ENCODE data around the gene DDX1.

The DDX1 gene

DNA sequence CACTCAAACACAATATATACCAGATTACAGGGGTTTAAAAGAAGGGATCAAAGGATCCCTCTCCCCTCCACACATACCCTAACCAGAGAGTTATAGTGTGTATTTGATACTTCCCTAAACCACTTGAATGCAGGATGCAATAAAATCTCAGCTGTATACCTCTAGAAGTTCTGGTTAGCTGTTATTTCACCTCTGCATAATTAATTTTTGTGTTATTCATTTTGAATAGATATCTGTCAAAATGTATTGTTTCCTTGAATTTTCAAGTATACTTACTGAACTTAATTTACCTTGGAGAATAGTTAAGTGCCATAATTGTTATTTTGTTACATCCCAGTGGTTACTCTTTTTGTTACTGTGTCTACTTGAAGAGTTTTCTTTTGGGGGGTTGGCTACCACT, 34.5 kb downstream of the DDX1 start:
- H3K27ac ChIP-seq, result no peak overlapping the region
- DNase-seq (ENCODE audit: low read depth, low spot score), result no peak

DNA sequence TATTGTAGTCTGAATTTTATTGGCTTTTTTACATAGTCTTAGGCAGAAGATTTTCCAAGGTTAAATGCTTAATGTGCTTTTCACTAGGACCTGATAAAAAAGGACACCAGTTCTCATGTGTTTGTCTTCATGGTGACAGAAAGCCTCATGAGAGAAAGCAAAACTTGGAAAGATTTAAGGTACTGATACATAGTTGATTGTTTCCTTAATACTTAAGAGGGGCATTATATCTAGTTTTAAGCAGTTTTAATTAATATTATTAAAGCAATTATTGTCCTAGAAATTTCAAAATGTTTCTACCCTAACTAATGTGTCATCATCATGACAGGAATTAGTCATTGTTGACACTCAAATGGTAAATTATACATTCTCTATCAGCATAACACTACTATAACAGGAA, 35.3 kb downstream of the DDX1 start:
- DNase-seq (ENCODE audit: low read depth, low spot score), result no peak
- no peak overlapping the region for H3K27ac ChIP-seq

DNA sequence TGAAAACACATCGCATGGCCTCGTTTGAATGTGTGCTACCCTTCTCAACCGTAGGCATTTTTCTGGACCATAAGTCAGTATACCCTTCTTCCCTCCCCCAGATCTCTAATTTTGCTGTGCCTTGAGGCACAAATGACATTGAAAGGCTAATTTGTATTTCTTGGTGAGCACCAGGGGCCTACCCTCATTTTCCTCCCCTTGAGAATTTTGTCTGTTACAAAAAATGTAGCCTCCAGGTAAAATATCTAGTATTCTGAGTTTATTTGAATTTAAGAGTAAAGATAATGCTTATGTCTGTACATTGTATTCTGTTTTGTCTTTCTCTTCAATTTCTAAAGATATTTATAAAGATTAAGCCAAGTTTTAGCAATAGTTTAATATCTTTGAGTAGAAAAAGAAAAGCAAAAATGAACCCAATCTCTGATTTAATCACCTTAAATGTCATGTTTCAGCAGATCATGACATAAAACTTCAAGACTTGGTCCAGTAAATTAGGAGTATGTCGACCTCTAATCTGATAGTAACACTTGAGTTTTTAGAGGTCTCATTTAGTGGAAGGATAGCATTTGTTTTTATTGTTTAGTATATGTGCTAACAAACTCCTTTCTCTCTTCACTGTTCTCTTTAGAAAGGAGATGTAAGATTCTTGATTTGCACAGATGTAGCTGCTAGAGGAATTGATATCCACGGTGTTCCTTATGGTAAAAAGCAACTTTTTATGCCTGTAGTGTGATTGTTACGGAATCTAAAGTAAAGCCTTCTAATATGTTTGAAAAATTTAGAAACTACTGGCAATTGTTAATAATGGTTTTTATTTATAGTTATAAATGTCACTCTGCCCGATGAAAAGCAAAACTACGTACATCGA, 36.4 kb downstream of the DDX1 start:
- no peak for DNase-seq (ENCODE audit: low read depth, low spot score)
- H3K27ac ChIP-seq, result no peak overlapping the region

DNA sequence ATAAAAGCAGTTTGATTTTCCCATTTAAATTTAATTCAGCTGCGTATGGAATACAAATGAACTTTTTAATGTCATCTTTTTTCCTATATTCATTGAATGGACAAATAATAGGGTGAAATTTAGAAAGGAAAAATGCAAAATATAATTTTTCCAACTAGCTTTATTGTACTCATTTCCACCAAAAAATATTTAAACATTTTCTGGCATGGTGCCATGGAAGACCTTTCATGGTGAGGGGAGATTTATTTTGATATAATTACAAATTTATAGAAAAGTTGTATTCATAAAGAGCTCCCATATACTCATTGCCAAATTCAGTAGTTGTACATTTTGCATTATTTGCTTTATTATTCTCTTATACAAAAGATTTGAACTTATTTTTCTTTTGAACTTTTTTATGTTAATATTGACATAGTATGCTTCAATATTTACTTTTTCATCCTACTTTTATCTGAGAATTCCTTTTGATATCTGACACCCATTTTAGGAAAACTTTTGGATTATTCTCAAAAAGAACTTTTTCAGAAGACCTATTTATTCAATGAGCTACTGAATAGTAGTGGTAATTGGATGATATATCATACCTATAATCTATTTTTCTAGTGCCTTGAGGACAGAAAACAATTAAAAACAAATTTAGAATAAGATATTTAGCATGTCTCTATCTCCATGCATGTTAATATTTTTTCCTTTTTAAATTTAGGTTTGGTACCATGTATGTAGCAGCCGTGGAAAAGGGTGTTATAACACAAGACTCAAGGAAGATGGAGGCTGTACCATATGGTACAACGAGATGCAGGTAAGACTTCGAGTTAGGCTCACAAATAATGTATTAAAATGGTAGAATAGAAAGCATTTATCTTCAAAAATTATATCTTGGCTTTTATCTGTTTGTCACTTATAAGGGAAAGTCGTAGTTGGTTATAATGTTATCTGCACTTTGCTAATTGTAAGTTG, 37.5 kb downstream of the DDX1 start:
- H3K27ac ChIP-seq, result no peak overlapping the region
- DNase-seq (ENCODE audit: low read depth, low spot score), result no peak

- no peak overlapping the region for H3K27ac ChIP-seq
- no peak for DNase-seq (ENCODE audit: low read depth, low spot score)
Measured at GRCh38 chr2:15630121-15630977, 38.7 kb downstream of the DDX1 start.

- DNase-seq (ENCODE audit: low read depth, low spot score), result no peak
- no peak overlapping the region for H3K27ac ChIP-seq
Measured at GRCh38 chr2:15630978-15631719, 39.5 kb downstream of the DDX1 start.

- DNase-seq (ENCODE audit: low read depth, low spot score), result no peak
- H3K27ac ChIP-seq, result no peak overlapping the region
Measured at GRCh38 chr2:15631883-15632282, 40.2 kb downstream of the DDX1 start.

DNA sequence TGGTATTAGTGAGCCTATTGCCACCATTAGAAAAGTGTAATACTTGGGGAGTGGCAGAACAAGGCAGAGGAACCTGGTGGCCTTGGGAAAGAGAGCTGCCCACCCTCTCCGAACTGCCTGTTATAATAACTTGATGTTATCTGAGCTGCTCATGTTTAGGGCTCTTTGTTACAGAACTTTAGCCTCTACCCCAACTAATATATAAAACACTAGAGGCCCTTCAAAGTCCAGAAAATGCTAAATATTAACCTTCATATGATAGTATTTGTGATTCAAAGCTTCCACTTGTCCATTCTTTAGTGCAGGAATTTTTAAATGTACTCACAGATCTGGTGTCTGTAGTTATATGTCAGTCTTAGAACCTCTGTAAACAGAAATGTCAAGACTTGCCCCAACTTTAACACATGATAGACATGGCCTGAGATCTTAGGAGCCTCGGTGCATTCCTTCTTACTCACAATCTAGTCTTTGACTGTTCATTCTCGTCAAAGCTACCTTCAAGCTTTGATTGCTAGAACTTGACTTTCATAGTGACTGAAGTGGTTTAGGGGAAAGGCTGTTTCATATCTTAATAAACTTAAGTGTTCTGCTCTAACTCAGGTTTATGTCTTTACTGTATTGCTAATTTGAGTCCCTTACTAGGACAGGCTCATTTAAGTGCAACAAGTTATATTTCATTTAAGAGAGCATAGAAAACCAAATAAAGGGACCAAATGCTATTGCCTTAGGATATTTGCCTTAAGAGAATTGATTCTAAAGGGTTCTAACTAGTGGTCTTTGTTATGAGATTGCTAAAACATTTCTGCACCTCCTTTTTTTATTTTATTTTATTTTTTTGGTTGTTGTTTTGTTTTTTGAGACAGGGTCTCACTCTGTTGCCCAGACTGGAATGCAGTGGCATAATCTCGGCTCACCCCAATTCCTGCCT, 41.6 kb downstream of the DDX1 start:
- peak overlapping the region; percentile 37 for H3K27ac ChIP-seq
- DNase-seq (ENCODE audit: low read depth, low spot score), result peak; percentile 5

DNA sequence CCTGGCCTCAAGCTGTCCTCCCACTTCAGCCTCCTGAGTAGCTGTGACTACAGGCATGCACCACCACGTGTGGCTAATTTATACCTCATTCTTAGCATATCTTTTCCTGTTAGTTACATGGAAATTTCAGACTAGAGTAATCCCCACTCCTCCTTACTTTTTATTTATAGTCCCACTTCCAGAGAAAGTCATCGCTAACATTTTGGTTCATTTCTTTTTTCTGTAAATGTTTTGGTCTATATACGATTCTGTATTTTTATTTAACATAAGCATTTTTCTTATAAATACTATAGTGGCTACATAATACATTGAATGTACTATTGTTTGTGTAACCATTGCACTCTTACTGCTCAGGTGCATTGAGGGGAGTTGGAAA, 42.3 kb downstream of the DDX1 start:
- peak overlapping the region; percentile 37 for H3K27ac ChIP-seq
- no peak for DNase-seq (ENCODE audit: low read depth, low spot score)

DNA sequence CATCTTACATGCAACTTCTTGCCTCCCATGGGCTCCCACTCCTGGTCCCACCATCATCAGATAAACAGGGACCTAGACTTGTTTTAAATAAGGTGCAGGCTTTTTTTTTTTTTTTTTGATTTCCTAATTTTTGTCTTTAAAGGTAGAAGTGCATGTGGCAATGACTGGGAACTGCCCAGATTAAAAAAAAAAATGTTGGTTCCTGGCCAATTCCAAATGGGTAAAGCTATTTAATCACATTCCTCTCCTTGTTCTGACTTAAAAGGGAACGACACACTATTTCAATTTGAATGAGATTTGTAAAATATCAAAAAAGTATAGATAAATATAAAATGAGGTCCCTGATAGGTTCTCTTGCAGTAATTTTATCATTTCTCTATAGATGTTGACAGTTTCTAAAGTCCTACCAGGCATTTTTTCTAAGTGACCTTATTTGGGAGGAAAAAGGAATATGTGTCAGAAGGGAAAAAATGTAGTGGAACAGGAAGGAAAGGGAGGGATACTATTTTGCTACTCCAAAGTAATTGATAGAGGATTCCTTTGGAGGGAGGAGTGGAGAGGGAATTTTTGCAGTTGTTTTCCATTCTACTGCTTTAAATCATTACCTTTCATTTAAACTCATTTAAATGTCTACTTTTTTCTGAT, 43.3 kb downstream of the DDX1 start:
- no peak for DNase-seq (ENCODE audit: low read depth, low spot score)
- H3K27ac ChIP-seq, result peak overlapping the region; percentile 11

DNA sequence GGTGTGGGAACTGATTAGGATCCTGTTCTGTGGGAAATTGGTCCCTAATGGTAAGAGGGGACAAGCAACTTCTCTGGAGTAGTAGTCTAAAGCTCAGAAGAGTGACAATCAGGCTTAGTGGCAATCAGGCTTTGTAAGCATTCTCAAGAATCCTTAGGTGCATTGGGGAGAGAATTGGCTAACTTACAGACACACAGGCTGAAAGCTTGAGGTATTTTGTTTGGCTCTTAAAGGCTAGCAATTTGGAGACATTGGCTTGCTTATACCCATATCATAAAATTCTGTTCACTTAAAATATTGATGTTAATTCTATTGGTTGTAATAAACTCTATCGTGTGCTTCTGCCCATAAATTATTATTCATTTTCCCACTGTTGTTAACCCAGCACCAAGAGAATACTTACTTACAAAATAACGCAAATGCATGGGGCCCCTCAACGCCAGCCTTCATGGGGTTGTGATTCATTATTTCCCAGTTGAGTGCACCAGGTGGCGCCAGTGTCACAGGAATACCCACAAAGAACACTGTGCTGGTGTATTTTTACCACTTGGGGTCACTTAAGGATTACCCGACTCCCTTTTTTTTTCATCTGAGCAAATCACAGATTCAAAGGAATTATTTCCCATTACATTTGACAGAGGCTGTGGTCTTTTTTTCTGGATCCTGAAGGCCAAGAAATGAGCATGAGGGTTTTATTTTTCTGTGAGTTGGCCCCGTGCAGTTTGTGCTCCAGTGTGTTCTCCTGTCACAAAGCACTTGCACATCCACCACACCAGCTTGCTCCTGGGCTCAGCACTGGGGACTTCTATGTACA, 45.5 kb downstream of the DDX1 start:
- H3K27ac ChIP-seq, result no peak overlapping the region
- DNase-seq (ENCODE audit: low read depth, low spot score), result no peak

GRCh38 chr2:15638720-15639119, 47.1 kb downstream of the DDX1 start:
- no peak overlapping the region for H3K27ac ChIP-seq
- peak; percentile 5 for DNase-seq (ENCODE audit: low read depth, low spot score)

DNA sequence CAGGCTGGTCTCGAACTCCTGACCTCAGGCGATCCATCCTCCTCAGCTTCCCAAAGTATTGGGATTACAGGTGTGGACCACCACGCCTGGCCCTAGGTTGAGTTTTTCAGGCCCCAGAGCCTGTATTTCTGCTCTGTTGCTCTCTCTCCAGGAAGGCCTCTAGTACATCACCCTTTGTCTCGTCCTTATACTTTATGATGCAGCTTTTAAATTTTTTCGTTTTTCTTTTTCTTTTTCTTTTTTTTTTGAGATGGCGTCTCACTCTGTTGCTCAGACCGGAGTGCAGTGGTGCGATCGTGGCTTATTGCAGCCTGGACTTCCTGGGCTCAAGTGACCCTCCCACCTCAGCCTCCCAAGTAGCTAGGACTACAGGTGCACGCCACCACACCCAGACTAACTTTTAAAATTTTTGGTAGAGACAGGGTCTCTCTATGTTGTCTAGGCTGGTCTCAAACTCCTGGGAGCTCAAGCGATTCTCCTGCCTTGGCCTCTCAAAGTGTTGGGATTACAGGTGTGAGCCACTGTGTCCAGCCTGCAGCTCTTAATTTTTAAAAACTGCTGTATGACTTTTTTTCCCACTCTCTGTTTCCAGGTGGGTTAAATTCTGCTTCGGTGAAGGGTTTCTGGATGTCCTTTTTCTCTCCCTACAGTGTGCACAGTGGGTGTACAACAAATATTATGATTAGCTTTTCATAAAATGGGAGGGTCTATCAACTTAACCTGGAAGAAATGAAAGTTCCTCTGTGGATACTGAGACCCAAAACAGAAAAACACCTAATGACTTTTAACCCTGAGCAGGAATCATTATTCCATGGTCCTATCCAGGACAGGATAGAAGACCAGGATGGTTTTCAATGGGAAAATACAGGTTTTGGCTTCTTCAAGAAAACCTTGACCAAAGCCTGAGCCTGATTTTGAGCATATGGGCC, 47.9 kb downstream of the DDX1 start:
- no peak for DNase-seq (ENCODE audit: low read depth, low spot score)
- H3K27ac ChIP-seq, result no peak overlapping the region

DNA sequence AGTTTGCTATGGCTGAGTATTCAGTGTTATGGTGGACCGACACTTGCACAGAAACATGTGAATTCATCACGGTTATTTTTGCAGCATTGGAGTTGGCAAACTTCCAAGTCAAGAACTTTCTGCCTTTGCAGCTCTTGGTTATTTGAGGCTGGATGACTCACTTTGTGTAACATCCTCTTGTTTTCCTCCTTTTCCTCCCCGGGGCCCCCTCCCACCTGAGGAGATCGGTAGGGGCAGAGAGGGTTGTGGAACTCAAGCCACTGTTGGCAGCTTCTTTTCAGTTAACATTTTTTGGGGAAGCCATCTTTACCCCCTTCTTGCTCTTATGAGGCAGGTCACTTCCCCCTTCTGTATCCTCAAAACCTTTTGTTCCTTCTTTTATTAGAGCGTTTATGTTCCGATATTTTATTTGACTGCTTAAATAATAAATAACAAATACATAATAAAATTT, 48.6 kb downstream of the DDX1 start:
- peak; percentile 31 for DNase-seq (ENCODE audit: low read depth, low spot score)
- no peak overlapping the region for H3K27ac ChIP-seq

DNA sequence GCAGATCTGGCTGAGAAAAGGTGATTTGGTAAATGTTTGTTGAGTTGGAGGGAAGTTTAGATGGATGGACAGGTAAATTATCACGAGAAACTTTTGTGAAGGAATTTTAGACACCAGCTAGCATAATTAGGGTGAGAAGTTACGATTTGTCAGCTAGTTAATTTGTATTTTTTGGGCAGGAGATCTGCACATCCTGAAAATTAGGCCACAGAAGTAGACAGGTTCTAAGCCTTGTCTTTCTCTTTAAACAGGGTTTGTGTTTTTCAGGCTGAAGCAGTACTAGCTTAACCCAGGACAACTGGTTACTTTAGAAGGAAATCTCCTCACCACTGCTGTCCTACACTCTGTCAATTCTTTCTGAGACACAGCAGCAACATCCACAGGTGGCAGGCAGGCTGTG, 49.1 kb downstream of the DDX1 start:
- no peak for DNase-seq (ENCODE audit: low read depth, low spot score)
- no peak overlapping the region for H3K27ac ChIP-seq

- DNase-seq (ENCODE audit: low read depth, low spot score), result no peak
Measured at GRCh38 chr2:15641530-15641982, 49.9 kb downstream of the DDX1 start.

More at GRCh38 chr2:15641530-15641982, 49.9 kb downstream of the DDX1 start:
- H3K27ac ChIP-seq, result no peak overlapping the region
